ENCODE results near the gene TMA16. TPM values are rescaled to one million over a fixed set of nuclear protein-coding genes. Genes with fewer than 3 reads are reported as not detected.

TMA16 gene
- total RNA-seq, 2 donors from 2014 or later, result 11.4 to 15.2 TPM

GRCh38 chr4:163484906-163485305, 9.6 kb upstream of the TMA16 start:
- Histone ChIP-seq H3K27ac (no peak overlapping the region), H3K27me3 (no peaks in the 10 kb centered on the region), H3K9me3 (no peaks in the 10 kb centered on the region), H3K4me3 (no peak overlapping the region), H3K36me3 (no peaks in the 10 kb centered on the region), H3K4me1 (no peaks in the 10 kb centered on the region)
- TF ChIP-seq CTCF (IDR thresholded peaks at IDR 0.05), result peak; percentile 46 to 69
- DNase-seq (ENCODE audit: low spot score), result no peak

DNA sequence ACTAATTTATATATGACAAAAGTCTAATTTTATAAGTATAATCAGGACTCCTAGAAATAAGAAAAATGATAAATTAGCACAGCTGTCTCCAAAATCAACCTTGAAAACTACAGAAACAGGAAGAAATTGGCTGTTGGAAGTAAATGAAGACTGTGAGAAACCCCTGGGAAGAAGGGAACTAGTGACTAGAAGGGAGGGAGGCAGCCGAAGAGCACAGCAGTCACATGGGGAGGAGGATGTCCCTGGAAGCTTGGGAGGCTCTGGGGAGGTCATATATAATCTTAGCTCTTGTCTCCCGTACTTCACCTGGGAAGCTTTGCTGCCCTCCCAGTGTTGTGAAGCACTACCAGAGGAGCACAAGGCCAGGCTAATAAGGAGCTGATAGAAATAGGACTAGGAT, 8.9 kb upstream of the TMA16 start:
- no peak for TF ChIP-seq CTCF (IDR thresholded peaks at IDR 0.05)
- DNase-seq (ENCODE audit: low spot score), result no peak
- no peaks in the 10 kb centered on the region for H3K9me3 ChIP-seq

DNA sequence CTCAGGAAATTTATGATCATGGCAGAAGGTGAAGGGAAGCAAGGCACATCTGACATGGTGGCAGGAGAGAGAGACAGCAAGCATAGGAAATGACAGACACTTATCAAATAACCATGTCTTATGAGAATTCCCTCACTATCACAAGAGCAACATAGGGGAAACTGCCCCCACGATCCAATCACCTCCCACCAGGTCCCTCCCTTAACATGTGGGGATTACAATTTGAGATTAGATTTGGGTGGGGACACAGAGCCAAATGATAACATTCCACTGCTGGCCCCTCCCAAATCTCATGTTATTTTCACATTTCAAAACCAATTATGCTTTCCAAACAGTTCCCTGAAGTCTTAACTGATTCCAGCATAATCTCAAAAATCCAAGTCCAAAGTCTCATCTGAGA, 8.2 kb upstream of the TMA16 start:
- Histone ChIP-seq H3K4me3 (no peak overlapping the region), H3K36me3 (no peaks in the 10 kb centered on the region), H3K9me3 (no peaks in the 10 kb centered on the region), H3K27ac (no peak overlapping the region), H3K27me3 (no peaks in the 10 kb centered on the region), H3K4me1 (no peaks in the 10 kb centered on the region)
- TF ChIP-seq CTCF (IDR thresholded peaks at IDR 0.05), result no peak
- DNase-seq (ENCODE audit: low spot score), result no peak

More for the DNA sequence above, 8.9 kb upstream of the TMA16 start:
- Histone ChIP-seq H3K4me3 (no peak overlapping the region), H3K4me1 (no peaks in the 10 kb centered on the region), H3K36me3 (no peaks in the 10 kb centered on the region), H3K27ac (no peak overlapping the region), H3K27me3 (no peaks in the 10 kb centered on the region)

GRCh38 chr4:163489929-163490328, 4.6 kb upstream of the TMA16 start:
- no peak for DNase-seq (ENCODE audit: low spot score)
- no peak overlapping the region for H3K4me3 ChIP-seq
- H3K27me3 ChIP-seq, result no peaks in the 10 kb centered on the region
- H3K4me1 ChIP-seq, result no peaks in the 10 kb centered on the region
- no peaks in the 10 kb centered on the region for H3K36me3 ChIP-seq
- H3K27ac ChIP-seq, result no peak overlapping the region
- no peaks in the 10 kb centered on the region for H3K9me3 ChIP-seq
- TF ChIP-seq CTCF (IDR thresholded peaks at IDR 0.05), result no peak

GRCh38 chr4:163492951-163493504, 1.5 kb upstream of the TMA16 start:
- Histone ChIP-seq H3K27ac (no peak overlapping the region), H3K27me3 (no peaks in the 10 kb centered on the region), H3K4me1 (peaks cover 0 to 7% of the 10 kb centered on the region in 2 donors), H3K4me3 (no peak overlapping the region), H3K9me3 (no peaks in the 10 kb centered on the region), H3K36me3 (no peaks in the 10 kb centered on the region)
- DNase-seq (ENCODE audit: low spot score), result no peak
- no peak for TF ChIP-seq CTCF (IDR thresholded peaks at IDR 0.05)
